ENCODE measurements around the gene MYRF. TPM values are rescaled to one million over a fixed set of nuclear protein-coding genes. Genes with fewer than 3 reads are reported as not detected.

Gene MYRF
- total and polyA plus RNA-seq, 2 donors (not counting 1 experiment from before 2014, with no cell fraction given): 0.27 to 0.34 TPM

GRCh38 chr11:61775606-61776554 is 23.4 kb downstream of the MYRF start:
- ATAC-seq (ENCODE audit: low read depth) (no peak), DNase-seq (no peak)
- WGBS (ENCODE audit: insufficient coverage): 89% methylated on average over 20 of the region's 20 CpGs
- TF ChIP-seq EZH2 (IDR thresholded peaks at IDR 0.05; ENCODE audit: borderline replicate concordance, insufficient read depth, low read depth, low read length, poor library complexity, severe bottlenecking) (no peak), CTCF (IDR thresholded peaks at IDR 0.05) (no peak)
- H3K9me3 ChIP-seq (ENCODE audit: control extremely low read depth in 1 of 3, control insufficient read depth in 2 of 3, insufficient read depth in 1 of 3, low read length in 2 of 3): no peaks in the 10 kb centered on the region
- H3K36me3 ChIP-seq (replicated peaks in 1 of 2; ENCODE audit: control extremely low read depth in 1 of 2, control insufficient read depth in 1 of 2, extremely low read depth in 1 of 2, insufficient read depth in 2 of 2, low read length in 1 of 2): no peaks in the 10 kb centered on the region
- peaks cover 12% of the 10 kb centered on the region for H3K27me3 Mint-ChIP-seq
- no peaks in the 10 kb centered on the region for H3K79me2 ChIP-seq (ENCODE audit: control insufficient read depth, insufficient read depth, low read length)
- no peak overlapping the region for H3K27ac ChIP-seq (ENCODE audit: low read length in 2 of 2)
- no peaks in the 10 kb centered on the region for H4K20me1 ChIP-seq (ENCODE audit: control insufficient read depth, insufficient read depth, low read length, poor library complexity, severe bottlenecking)
- POLR2A ChIA-PET: interaction anchor here (0.6 kb wide), 1 partner anchor 10 kb away, joined by 6 read pairs; no protein-coding TSS in a partner anchor
- H3K4me3 Mint-ChIP-seq: peak overlapping the region; percentile 18
- H3K27me3 ChIP-seq (replicated peaks in 1 of 4; ENCODE audit: control extremely low read depth in 1 of 4, control insufficient read depth in 3 of 4, insufficient read depth in 4 of 4, low read length in 3 of 4): peaks cover 0 to 8% (median 0%) of the 10 kb centered on the region in 4 experiments
- H3K9me3 Mint-ChIP-seq (ENCODE audit: insufficient read depth): no peaks in the 10 kb centered on the region
- no peak overlapping the region for H3K9ac ChIP-seq (ENCODE audit: low read length)
- H3K4me1 Mint-ChIP-seq: peaks cover 17% of the 10 kb centered on the region
- intact Hi-C loops (cut with micrococcal nuclease): no loop called here
- no peak overlapping the region for H3K4me3 ChIP-seq (ENCODE audit: control extremely low read depth in 1 of 5, extremely low read depth in 1 of 5, insufficient read depth in 1 of 5, low read depth in 2 of 5, low read length in 4 of 5)
- H3K4me2 ChIP-seq (replicated peaks; ENCODE audit: low read depth, low read length, poor library complexity, severe bottlenecking): no peak overlapping the region
- CTCF ChIA-PET: no interaction called here
- no peak overlapping the region for H3K27ac Mint-ChIP-seq
- no peak overlapping the region for H2AFZ ChIP-seq (ENCODE audit: insufficient read depth, low read depth, low read length, poor library complexity, severe bottlenecking)
- H3K4me1 ChIP-seq (ENCODE audit: control insufficient read depth in 2 of 2, insufficient read depth in 2 of 2, low read length in 2 of 2): peaks cover 13 to 15% of the 10 kb centered on the region in 2 donors

Data from B cell (primary cell).